ENCODE measurements around the gene VSIG10.
"Not testable (repeated sequence)": the region's sequence is repeated elsewhere in the genome, so short reads cannot be mapped to it uniquely, and the experiment has no call there.

Gene VSIG10

DNA sequence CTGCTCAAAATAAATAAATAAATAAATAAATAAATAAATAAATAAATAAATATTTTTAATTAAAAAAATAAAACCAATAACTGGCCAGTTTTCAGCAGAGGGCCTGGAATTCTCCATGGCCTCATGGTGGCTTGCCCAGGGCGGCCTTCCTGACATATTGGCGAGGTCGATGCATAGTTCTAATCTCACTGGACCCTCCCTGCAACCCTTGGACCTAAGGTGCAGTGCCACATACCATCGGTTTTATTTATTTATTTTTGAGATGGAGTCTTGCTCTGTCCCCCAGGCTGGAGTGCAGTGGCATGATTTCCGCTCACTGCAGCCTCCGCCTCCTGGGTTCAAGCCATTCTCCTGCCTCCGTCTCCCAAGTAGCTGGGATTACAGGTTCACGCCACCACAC is 3.9 kb upstream of the VSIG10 start:
- no peak for DNase-seq (ENCODE audit: low read depth)

DNA sequence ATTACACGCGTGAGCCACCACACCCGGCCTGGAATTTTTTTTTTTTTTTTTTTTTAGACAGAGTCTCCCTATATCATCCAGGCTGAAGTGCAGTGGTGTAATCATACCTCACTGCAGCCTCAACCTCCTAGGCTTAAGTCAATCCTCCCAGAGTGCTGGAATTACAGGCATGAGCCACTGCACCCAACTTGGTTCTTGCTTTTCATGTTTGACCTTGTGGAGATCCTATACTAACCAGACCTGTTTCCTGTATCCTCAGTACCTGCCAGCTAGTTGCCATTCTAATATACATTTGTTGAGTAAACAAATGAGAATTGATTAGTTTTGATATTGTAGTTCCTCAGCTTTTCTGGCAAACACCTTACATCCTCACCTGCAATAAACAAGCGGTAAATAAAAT is 3.2 kb upstream of the VSIG10 start:
- no peak for DNase-seq (ENCODE audit: low read depth)

DNA sequence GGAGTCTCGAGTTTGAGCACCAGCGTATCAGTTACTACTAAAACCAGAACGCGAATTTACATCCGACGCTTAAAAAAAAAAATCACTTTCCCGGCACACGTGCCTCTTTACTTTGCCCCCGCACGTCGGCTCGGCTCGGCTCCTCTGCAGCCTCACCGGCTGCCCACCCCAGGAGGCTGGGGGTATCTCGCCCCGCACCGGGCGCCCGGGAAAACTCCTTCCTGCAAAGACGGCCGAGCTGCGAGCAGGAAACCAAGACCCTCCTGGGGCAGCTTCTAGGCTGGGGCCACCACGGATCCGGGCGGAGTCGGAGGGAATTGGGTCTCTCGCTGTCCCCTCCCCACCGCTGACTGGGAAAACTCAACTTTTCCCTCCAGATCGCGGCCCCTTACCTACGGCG is 610 bp downstream of the VSIG10 start:
- no peak for DNase-seq (ENCODE audit: low read depth)

DNA sequence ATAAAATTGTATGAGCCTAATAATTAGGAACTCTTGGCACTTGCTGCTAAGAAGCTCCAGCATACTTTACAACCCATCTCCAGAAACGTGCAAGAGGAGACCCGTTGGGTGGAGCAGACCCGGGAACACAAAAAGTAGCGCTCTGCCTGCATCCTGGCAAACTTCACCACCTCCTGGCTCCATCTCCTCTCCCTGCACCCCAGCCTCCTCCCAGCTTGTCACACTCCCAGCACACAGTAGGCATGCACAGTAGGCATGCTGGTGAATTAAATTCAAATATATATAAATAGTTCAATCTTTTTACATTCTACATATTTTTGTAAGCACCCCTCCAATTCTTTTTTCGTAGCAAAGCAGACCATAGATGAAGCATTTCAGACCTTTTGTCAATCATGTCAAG is 1.2 kb downstream of the VSIG10 start:
- DNase-seq (ENCODE audit: low read depth) = no peak

GRCh38 chr12:118102070-118102469 is 1.7 kb downstream of the VSIG10 start:
- DNase-seq (ENCODE audit: low read depth) = no peak

- no peak for DNase-seq (ENCODE audit: low read depth)
Measured at GRCh38 chr12:118101051-118101450, 2.8 kb downstream of the VSIG10 start.

GRCh38 chr12:118098911-118099671 is 4.7 kb downstream of the VSIG10 start:
- DNase-seq (ENCODE audit: low read depth) = no peak

DNA sequence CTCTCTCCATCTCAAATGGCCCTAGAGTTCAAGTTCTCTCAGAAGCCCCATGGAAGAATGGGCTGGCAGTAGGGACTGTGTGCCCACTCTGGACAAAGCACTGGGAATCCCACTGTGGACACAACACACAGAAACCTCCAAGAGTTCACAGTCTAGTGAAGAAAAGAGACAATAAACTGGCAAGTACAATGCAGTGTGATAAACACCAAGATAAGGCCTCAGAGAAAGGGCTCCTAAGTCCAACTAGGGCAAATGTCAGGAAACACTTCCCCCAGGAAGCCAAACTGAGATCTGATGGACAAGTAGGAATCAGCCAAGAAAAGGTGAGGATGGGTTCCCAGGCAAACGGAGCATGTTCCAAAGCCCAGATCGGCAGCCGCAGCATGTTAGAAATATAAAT is 5.4 kb downstream of the VSIG10 start:
- no peak for DNase-seq (ENCODE audit: low read depth)

DNA sequence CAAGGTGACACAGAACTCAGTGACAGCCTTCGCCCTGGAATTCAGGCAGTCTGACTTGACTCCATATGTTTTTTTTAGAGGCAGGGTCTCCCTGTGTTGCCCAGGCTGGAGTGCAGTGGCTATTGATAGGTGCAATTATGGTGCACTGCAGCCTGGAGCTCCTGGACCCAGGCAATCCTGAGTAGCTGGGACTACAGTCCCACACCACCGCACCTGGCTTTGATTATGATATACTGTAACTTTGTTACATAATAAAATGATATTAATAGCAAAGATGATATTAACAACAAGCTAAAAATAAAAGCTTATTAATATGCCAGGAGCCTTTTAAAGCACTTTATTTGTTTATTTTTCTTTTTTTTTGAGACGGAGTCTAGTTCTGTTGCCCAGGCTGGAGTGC is 9.8 kb downstream of the VSIG10 start:
- DNase-seq (ENCODE audit: low read depth) = no peak

DNA sequence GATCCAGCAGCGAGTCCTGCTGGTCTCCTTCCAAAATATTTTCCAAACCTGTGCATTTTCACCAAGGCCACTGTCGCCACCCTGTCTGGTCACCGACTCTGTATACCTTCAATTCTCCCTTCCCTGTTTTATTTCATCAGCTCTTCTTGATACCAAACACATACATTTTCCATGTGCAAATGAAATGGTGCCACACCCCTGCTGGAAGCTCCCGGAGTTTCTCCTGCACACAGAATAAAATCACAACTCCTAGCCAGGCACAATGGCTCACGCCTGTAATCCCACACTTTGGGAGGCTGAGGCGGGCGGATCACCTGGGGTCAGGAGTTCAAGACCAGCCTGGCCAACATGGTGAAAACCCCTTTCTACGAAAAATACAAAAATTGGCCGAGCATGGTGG is 14.0 kb downstream of the VSIG10 start:
- no peak for DNase-seq (ENCODE audit: low read depth)

- no peak for DNase-seq (ENCODE audit: low read depth)
Measured at GRCh38 chr12:118082161-118082560, 21.6 kb downstream of the VSIG10 start.

- DNase-seq (ENCODE audit: low read depth) = not testable (repeated sequence)
Measured at GRCh38 chr12:118081521-118081920, 22.3 kb downstream of the VSIG10 start.

DNA sequence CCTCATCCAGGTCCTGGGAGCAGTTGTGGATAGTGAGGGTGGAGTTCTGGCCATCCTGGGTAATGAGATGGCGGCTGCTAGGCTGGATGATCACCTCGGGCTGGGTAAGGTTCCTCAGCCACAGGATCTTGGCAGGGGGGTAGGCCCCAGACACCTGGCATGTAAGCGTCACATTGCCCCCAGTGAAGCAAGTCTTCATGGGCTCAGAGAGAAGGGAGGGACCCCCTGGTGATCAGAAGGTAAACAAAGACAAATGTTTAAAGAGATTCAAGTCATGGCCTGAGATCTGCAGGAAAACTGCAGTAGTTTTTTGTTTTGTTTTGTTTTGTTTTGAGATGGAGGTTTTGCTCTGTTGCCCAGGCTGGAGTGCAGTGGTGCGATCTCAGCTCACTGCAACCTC is 30.0 kb downstream of the VSIG10 start:
- DNase-seq (ENCODE audit: low read depth) = no peak

DNA sequence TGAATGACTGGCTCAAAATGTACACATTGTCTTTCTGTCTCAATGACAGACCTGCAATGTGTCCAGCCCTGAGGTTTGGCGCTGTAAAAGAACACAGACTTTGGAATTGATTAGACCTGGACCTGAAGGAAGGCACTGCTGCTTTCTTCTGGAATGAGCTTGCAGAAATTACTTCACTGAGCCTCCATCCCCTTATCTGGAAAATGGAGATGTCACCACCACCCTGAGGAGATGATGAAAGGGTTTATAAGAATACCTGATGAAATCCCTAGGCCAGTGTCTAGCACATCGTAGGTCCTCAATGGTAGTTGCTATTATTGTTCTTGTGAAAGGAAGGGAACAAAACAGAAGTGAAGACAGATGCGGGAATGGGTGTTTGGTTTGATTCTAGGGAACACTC is 33.2 kb downstream of the VSIG10 start:
- no peak for DNase-seq (ENCODE audit: low read depth)

DNA sequence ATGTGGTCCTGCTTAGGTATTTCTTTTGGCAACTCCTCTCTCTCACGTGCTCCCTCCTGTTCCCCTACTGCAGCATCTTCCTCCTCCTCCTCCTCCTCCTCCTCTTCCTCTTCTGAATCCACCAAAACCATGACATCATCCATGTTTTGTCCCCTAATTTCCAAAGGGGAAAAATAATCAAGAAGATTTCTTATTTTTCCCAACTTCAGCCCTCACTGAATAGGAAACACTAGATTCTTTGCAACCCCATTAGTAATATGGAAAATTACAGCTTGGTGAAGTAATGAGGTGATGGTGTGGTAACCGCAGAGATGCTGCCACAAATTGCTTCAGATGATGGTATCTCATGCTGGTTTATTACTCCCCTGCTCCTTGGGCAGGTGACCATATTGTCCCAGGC is 35.4 kb downstream of the VSIG10 start:
- no peak for DNase-seq (ENCODE audit: low read depth)

DNA sequence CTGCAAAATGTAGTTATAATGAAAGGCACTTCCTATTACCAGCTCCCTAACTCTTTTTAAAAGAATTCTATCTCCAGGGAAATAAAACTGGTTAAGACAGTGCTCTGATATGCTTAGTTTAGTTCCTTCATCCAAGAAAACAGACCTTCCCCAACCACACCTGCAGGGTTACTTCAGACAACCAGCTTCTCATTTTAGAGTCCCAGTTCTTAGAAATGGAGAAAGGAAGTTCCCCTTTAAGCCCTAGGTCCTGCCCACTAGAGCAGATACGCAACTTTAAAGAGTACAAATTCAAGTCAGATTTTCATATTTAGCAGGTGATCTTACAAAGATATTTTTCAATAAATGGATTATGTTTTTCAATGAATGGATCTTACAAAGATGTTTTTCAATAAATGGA is 38.4 kb downstream of the VSIG10 start:
- no peak for DNase-seq (ENCODE audit: low read depth)

- DNase-seq (ENCODE audit: low read depth) = no peak
Measured at GRCh38 chr12:118064608-118065007, 39.2 kb downstream of the VSIG10 start.

DNA sequence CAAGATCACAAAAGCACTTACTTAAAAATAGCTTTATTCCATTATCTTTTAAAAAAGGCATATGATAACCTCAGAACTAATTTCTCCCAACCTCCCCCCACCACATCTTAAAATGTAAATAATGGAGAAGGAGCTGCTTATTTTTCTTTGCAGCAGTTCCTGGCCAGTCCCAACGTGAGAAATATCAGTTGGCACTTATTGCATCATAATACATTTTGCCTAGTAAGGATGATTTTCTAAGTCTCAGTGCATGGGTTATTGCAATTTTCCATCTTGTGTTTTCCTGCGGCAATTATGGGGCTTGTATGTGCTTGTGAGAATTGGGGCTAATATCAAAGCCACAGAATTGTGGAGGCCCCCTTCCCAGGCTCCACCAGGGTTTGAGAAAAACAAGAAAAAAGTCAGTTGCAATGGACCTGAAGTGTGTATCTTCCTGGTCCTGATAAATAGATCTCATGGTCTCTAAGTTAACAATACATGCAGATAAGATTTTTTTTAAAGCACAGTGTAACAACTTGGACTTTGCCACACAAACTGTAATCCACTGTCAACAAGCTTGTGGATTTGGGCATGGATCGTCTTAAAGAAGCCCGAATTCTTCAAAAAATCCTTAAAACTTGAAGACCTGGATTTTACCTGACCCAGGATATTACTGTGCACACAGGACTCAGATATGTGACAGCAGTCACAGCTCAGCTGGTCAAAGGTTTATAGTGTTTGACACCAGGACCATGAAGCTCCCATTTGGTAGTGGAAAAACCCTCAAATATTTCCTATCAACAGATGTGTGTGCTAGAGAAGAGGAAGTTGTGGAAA is 40.0 kb downstream of the VSIG10 start:
- no peak for DNase-seq (ENCODE audit: low read depth)

- no peak for DNase-seq (ENCODE audit: low read depth)
Measured at GRCh38 chr12:118061873-118062843, 41.7 kb downstream of the VSIG10 start.

- peak; percentile 58 for DNase-seq (ENCODE audit: low read depth)
Measured at GRCh38 chr12:118061011-118061872, 42.6 kb downstream of the VSIG10 start, which contains the start of gene WSB2. WSB2 (minus strand) TSS chr12:118061179; CDS start chr12:118061048, 131 bp downstream.

DNA sequence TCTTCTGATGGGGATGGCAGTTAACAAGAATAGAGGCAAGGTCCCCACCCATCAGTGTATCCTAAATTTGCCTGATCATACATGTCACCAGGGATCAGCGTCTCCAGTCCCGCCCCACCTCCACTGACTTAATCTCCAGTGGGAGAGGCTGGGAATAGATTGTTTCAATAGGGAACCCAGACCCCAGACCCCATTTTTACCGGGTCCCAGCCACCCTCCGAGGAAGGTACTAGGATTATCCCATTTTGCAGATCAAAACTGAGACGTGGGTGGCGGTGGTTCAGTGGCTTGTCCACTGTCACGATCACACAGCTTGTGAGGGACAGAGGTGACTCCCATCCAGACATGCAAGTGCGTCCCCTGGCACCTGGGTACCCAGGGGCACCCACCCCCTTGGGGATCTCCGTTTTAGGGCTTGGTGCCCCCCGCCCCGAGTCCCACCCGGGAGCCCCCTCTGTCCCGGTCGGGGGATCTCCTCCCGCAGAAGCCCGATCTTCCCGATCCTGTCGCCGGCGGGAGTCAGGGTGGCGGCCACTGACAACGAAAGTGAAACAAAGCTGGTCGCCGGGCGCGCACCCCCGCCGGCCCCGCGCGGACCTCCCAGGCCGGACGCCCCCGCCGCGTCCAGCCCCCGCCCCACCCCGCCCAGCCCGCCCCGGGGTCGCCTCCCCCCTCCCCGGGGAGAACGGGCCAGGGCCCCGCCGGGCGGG is 43.4 kb downstream of the VSIG10 start:
- peak; percentile 24 for DNase-seq (ENCODE audit: low read depth)
